Measurements from ENCODE around the gene KRTAP9-9.
"Not testable (repeated sequence)": the region's sequence is repeated elsewhere in the genome, so short reads cannot be mapped to it uniquely, and the experiment has no call there.

- TF ChIP-seq CTCF, POLR2A (IDR thresholded peaks at IDR 0.05): not testable (repeated sequence)
Observed at GRCh38 chr17:41226598-41227095, 28.5 kb upstream of the KRTAP9-9 start, which contains the start of gene KRTAP9-2.
